Endodermal cell (in vitro differentiated cells): Measurements from ENCODE around the gene TMEM170B. TPM values are rescaled to one million over a fixed set of nuclear protein-coding genes. Genes with fewer than 3 reads are reported as not detected.
A peak's percentile ranks its signal among the peaks of the same experiment; 100 is the strongest.

Source experiments
- DNase-seq: peaks from one replicate; pipeline ENCODE4 v3.0.0-alpha.2; 2017
- H3K27ac ChIP-seq: 2 replicates; pipeline ENCODE4 v1.5.1; 2013; ENCODE audit warnings: mild to moderate bottlenecking, low read depth, low read length, moderate library complexity
- H3K27me3 ChIP-seq: 2 replicates; pipeline ENCODE4 v1.6.1; 2013; ENCODE audit warnings: mild to moderate bottlenecking, low read length, moderate library complexity; ENCODE audit not compliant: insufficient read depth, control insufficient read depth, poor library complexity, severe bottlenecking
- H3K36me3 ChIP-seq: 2 replicates; pipeline ENCODE4 v1.7.0; 2013; ENCODE audit warnings: mild to moderate bottlenecking, low read length, moderate library complexity; ENCODE audit not compliant: control insufficient read depth, insufficient read depth
- H3K4me1 ChIP-seq: one replicate; pipeline ENCODE4 v1.7.0; 2013; ENCODE audit warnings: low read length; ENCODE audit not compliant: control insufficient read depth, insufficient read depth
- H3K4me3 ChIP-seq: 2 replicates; pipeline ENCODE4 v1.5.1; 2013; ENCODE audit warnings: mild to moderate bottlenecking, low read length, moderate library complexity
- H3K9ac ChIP-seq: 2 replicates; pipeline ENCODE4 v1.6.1; 2013; ENCODE audit warnings: mild to moderate bottlenecking, low read length, moderate library complexity; ENCODE audit not compliant: poor library complexity, severe bottlenecking; ENCODE audit errors: extremely low read depth
- H3K9me3 ChIP-seq: 2 replicates; pipeline ENCODE4 v1.6.1; 2013; ENCODE audit warnings: mild to moderate bottlenecking, low read length, moderate library complexity; ENCODE audit not compliant: control insufficient read depth
- H3K27ac Mint-ChIP-seq: 2 replicates; pipeline ENCODE4 v1.8.0; 2020; ENCODE audit warnings: mixed read lengths
- H3K27me3 Mint-ChIP-seq: 2 replicates; pipeline ENCODE4 v1.8.0; 2021; ENCODE audit warnings: mild to moderate bottlenecking, mixed read lengths; ENCODE audit not compliant: insufficient read depth
- H3K36me3 Mint-ChIP-seq: 2 replicates; pipeline ENCODE4 v1.8.0; 2020; ENCODE audit warnings: low read depth, mixed read lengths
- H3K4me1 Mint-ChIP-seq: 2 replicates; pipeline ENCODE4 v1.8.0; 2020; ENCODE audit warnings: mixed read lengths
- H3K4me3 Mint-ChIP-seq: 2 replicates; pipeline ENCODE4 v1.8.0; 2020; ENCODE audit warnings: mild to moderate bottlenecking, moderate library complexity, mixed read lengths
- H3K9me3 Mint-ChIP-seq: 2 replicates; pipeline ENCODE4 v1.8.0; 2020; ENCODE audit warnings: mild to moderate bottlenecking, mixed read lengths
- WGBS, 2 experiments: methylation state at CpG; one replicate each; pipeline versions ENCODE4 v1.1.5 to v1.1.7; 2013; ENCODE audit warnings: missing lambda C conversion rate in 2 of 2, mixed read lengths in 1 of 2; ENCODE audit not compliant: insufficient coverage in 1 of 2, insufficient read length in 1 of 2; 5-methylcytosine and 5-hydroxymethylcytosine counted together
- total RNA-seq, 2 donors: library from RNA; stranded (reverse); fragmentation: NEBNext Ultra II Directional in 1 of 2; extraction: Animal tissue kit (Norgen Biotek cat#: 25700) in 1 of 2; gene quantifications; 2 replicates in 1 of 2; 3 replicates in 1 of 2; pipeline ENCODE4 v1.2.1, GENCODE V29; 2021
- TF ChIP-seq, protein P1 (sequence below): fragments of 200-600 bp; sonication (generic); conservative IDR thresholded peaks from 2 replicates; pipeline ENCODE4 v1.5.0; 2021; ENCODE audit warnings: antibody characterized with exemption, mild to moderate bottlenecking

TMEM170B gene
- total RNA-seq, 2 donors from 2014 or later: 2.3 to 5.3 TPM

DNA sequence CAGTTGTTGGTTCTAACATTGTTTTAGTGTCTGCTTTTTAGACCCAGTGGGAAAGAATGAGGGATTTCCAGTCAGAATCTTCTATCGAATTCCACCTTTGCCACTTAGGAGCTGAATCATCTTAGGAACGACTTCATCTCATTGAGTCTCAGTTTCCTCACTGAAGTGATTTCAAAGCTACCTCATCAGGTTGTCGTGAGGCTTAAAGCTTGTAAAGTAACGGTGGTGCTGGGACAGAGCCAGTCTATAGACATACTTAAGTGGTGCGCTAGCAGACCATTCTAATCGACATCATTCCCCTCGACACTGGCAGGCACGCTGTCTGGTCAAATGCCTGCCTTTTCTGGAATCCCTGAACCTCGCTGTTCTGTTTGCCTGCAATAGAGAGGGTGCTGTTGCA, 55.5 kb downstream of the TMEM170B start:
- H3K9me3 Mint-ChIP-seq: peaks cover 5% of the 10 kb centered on the region

DNA sequence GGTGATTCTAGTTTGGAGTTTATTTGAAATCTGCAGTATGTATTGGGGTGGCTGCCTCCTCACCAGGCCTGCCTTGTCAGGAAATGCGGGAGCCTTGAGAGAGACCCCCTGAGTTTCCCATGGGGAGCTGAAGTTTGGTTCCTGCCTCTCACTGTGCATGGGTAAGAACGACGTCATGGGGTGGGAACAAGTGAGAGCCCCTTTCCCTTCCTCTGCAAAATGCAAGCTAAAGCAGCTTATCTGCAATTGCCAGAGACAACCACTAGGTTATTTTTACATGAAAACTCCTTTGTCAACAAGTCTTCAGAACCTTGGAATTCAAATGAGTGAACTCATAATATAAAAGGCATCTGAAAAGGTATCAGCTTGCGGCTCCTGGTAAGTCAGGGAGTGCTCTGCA, 58.4 kb downstream of the TMEM170B start:
- no peaks in the 10 kb centered on the region for H3K4me1 ChIP-seq
- peaks cover 1% of the 10 kb centered on the region for H3K9me3 Mint-ChIP-seq
- no peaks in the 10 kb centered on the region for H3K36me3 ChIP-seq
- peaks cover 12% of the 10 kb centered on the region for H3K4me1 Mint-ChIP-seq
- H3K27me3 ChIP-seq: no peaks in the 10 kb centered on the region
- no peak overlapping the region for H3K4me3 ChIP-seq
- H3K36me3 Mint-ChIP-seq: no peaks in the 10 kb centered on the region
- no peak overlapping the region for H3K9ac ChIP-seq
- DNase-seq: peak; percentile 63
- H3K27ac ChIP-seq: no peak overlapping the region
- H3K27ac Mint-ChIP-seq: peak overlapping the region; percentile 64
- 33 to 59% methylated on average over 1 to 4 of the region's 4 CpGs for WGBS, 2 experiments
- no peak overlapping the region for H3K4me3 Mint-ChIP-seq
- no peaks in the 10 kb centered on the region for H3K9me3 ChIP-seq
- H3K27me3 Mint-ChIP-seq: peaks cover 5% of the 10 kb centered on the region
- TF ChIP-seq, protein P1, sequence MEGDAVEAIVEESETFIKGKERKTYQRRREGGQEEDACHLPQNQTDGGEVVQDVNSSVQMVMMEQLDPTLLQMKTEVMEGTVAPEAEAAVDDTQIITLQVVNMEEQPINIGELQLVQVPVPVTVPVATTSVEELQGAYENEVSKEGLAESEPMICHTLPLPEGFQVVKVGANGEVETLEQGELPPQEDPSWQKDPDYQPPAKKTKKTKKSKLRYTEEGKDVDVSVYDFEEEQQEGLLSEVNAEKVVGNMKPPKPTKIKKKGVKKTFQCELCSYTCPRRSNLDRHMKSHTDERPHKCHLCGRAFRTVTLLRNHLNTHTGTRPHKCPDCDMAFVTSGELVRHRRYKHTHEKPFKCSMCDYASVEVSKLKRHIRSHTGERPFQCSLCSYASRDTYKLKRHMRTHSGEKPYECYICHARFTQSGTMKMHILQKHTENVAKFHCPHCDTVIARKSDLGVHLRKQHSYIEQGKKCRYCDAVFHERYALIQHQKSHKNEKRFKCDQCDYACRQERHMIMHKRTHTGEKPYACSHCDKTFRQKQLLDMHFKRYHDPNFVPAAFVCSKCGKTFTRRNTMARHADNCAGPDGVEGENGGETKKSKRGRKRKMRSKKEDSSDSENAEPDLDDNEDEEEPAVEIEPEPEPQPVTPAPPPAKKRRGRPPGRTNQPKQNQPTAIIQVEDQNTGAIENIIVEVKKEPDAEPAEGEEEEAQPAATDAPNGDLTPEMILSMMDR: peak; percentile 57

More for the DNA sequence above, 55.5 kb downstream of the TMEM170B start:
- no peaks in the 10 kb centered on the region for H3K36me3 Mint-ChIP-seq
- 94% methylated on average over 8 to 9 of the region's 9 CpGs for WGBS, 2 experiments
- Histone ChIP-seq H3K27me3 (no peaks in the 10 kb centered on the region), H3K4me1 (no peaks in the 10 kb centered on the region), H3K36me3 (no peaks in the 10 kb centered on the region), H3K27ac (no peak overlapping the region), H3K9ac (no peak overlapping the region), H3K4me3 (no peak overlapping the region), H3K9me3 (peaks cover 4% of the 10 kb centered on the region)
- TF ChIP-seq, protein P1: no peak
- peaks cover 5% of the 10 kb centered on the region for H3K27me3 Mint-ChIP-seq
- H3K4me1 Mint-ChIP-seq: peaks cover 4% of the 10 kb centered on the region
- H3K4me3 Mint-ChIP-seq: no peak overlapping the region
- no peak overlapping the region for H3K27ac Mint-ChIP-seq
- no peak for DNase-seq

DNA sequence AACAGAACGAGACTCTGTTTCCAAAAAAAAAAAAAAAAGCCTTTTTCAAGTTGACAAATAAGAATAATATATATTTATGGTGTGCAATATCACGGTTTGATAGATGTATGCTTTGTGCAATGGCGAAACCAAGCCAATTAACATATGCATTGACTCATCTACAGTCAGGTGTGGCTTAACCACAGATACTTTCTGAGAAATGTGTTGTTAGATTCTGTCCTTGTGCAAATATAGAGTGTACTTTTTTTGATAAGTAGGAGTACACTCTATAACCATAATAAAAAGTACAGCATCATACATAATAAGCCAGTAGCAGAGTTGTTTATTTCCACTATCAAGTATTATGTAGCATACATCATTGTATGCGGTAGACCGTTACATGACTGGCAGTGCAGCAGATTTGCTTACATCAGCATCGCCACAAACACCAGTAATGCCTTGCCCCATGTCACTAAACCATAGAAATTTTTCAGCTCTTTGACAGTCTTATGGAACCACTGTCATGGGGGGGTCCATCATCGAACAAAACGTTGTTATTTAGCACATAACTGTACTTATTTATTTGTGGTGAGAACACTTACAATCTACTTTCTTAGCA, 59.2 kb downstream of the TMEM170B start:
- H3K9me3 Mint-ChIP-seq: no peaks in the 10 kb centered on the region
- Histone ChIP-seq H3K27ac (no peak overlapping the region), H3K9me3 (no peaks in the 10 kb centered on the region), H3K4me3 (no peak overlapping the region), H3K4me1 (no peaks in the 10 kb centered on the region), H3K27me3 (no peaks in the 10 kb centered on the region), H3K36me3 (no peaks in the 10 kb centered on the region), H3K9ac (no peak overlapping the region)
- peaks cover 12% of the 10 kb centered on the region for H3K4me1 Mint-ChIP-seq
- WGBS, 2 experiments: 96% methylated on average over 4 to 7 of the region's 8 CpGs
- H3K27ac Mint-ChIP-seq: no peak overlapping the region
- TF ChIP-seq, protein P1: no peak
- H3K36me3 Mint-ChIP-seq: no peaks in the 10 kb centered on the region
- H3K4me3 Mint-ChIP-seq: no peak overlapping the region
- peaks cover 5% of the 10 kb centered on the region for H3K27me3 Mint-ChIP-seq
- no peak for DNase-seq
